CD4-positive, alpha-beta T cell (primary cell): Measurements from ENCODE around the gene HLA-F. TPM values are rescaled to one million over a fixed set of nuclear protein-coding genes. Genes with fewer than 3 reads are reported as not detected.

Source experiments
- ATAC-seq: fragments of 200-7000 bp; cut with Tn5 transposase; one replicate; pipeline ENCODE4 v1.10.0; 2022; ENCODE audit warnings: mild to moderate bottlenecking; ENCODE audit not compliant: poor library complexity
- CTCF ChIA-PET: fragments of 350-600 bp; sonication (Branson Sonifier 250); formaldehyde crosslinking; loops from one replicate; lab custom pipeline; 2021; ENCODE audit warnings: antibody characterized with exemption, inconsistent platforms; lab: Charles Lee
- POLR2A ChIA-PET: fragments of 350-600 bp; sonication (Branson Sonifier 250); formaldehyde crosslinking; loops from one replicate; lab custom pipeline; 2021; ENCODE audit warnings: antibody characterized with exemption, inconsistent platforms; lab: Charles Lee
- DNase-seq, 14 experiments: peaks; one replicate each; pipeline ENCODE4 v3.0.0-alpha.2; 2013 to 2020; ENCODE audit warnings: mixed read lengths in 2 of 14
- H3K27ac ChIP-seq, 2 donors: one replicate each; pipeline versions ENCODE4 v1.5.1 to v1.7.0; 2013; ENCODE audit warnings: low read length in 2 of 2, low read depth in 1 of 2, mild to moderate bottlenecking in 1 of 2
- H3K27me3 ChIP-seq, 2 experiments: 1 replicate in 1 of 2; 2 replicates in 1 of 2; pipeline versions ENCODE4 v1.6.1 to v1.7.0; 2013; ENCODE audit warnings: low read length in 2 of 2, control low read depth in 1 of 2, mild to moderate bottlenecking in 1 of 2, moderate library complexity in 1 of 2; ENCODE audit not compliant: insufficient read depth in 2 of 2, control insufficient read depth in 1 of 2
- H3K36me3 ChIP-seq: one replicate; pipeline ENCODE4 v1.6.1; 2013; ENCODE audit warnings: low read length, control low read depth; ENCODE audit not compliant: insufficient read depth
- H3K4me1 ChIP-seq: one replicate; pipeline ENCODE4 v1.6.1; 2013; ENCODE audit warnings: low read length, control low read depth; ENCODE audit not compliant: insufficient read depth
- H3K4me3 ChIP-seq: one replicate; pipeline ENCODE4 v1.5.1; 2013; ENCODE audit warnings: mild to moderate bottlenecking, low read length, moderate library complexity
- H3K9me3 ChIP-seq, 2 experiments: 1 replicate in 1 of 2; 2 replicates in 1 of 2; pipeline versions ENCODE4 v1.6.1 to v1.7.0; 2013; ENCODE audit warnings: low read length in 2 of 2, mild to moderate bottlenecking in 2 of 2, control low read depth in 1 of 2, moderate library complexity in 1 of 2; ENCODE audit not compliant: control insufficient read depth in 1 of 2, insufficient read depth in 1 of 2
- H3K27ac Mint-ChIP-seq: one replicate; pipeline ENCODE4 v1.8.0; 2020; ENCODE audit warnings: mixed read lengths
- H3K27me3 Mint-ChIP-seq: one replicate; pipeline ENCODE4 v1.8.0; 2021; ENCODE audit warnings: mixed read lengths
- H3K36me3 Mint-ChIP-seq: one replicate; pipeline ENCODE4 v1.8.0; 2021; ENCODE audit warnings: low read depth, mixed read lengths
- H3K4me1 Mint-ChIP-seq: one replicate; pipeline ENCODE4 v1.8.0; 2021; ENCODE audit warnings: low read depth, mixed read lengths
- H3K4me3 Mint-ChIP-seq: one replicate; pipeline ENCODE4 v1.8.0; 2020; ENCODE audit warnings: mild to moderate bottlenecking, mixed read lengths
- H3K9me3 Mint-ChIP-seq: one replicate; pipeline ENCODE4 v1.8.0; 2020; ENCODE audit warnings: mixed read lengths
- intact Hi-C, 2 experiments: fragments of 100-400 bp; cut with DNase I in 1 of 2; cut with micrococcal nuclease in 1 of 2; formaldehyde crosslinking; loops; one replicate each; pipeline versions ENCODE4 v1.15.1 to v1.9.0; 2023 to 2025; cut with DNase I, micrococcal nuclease
- total RNA-seq, 174 experiments: library from RNA in 2 of 174; stranded (reverse) in 2 of 174; gene quantifications; one replicate each; pipeline ENCODE4 v1.2.3 and lab custom pipeline; 2021 to 2026
- TF ChIP-seq, protein P1 (sequence below): fragments of 200-600 bp; IDR thresholded peaks from one replicate; pipeline ENCODE4 v1.8.0; 2022; ENCODE audit warnings: antibody characterized with exemption, mild to moderate bottlenecking

Gene HLA-F
- total RNA-seq, 2 experiments from 2014 or later, result 560 TPM

DNA sequence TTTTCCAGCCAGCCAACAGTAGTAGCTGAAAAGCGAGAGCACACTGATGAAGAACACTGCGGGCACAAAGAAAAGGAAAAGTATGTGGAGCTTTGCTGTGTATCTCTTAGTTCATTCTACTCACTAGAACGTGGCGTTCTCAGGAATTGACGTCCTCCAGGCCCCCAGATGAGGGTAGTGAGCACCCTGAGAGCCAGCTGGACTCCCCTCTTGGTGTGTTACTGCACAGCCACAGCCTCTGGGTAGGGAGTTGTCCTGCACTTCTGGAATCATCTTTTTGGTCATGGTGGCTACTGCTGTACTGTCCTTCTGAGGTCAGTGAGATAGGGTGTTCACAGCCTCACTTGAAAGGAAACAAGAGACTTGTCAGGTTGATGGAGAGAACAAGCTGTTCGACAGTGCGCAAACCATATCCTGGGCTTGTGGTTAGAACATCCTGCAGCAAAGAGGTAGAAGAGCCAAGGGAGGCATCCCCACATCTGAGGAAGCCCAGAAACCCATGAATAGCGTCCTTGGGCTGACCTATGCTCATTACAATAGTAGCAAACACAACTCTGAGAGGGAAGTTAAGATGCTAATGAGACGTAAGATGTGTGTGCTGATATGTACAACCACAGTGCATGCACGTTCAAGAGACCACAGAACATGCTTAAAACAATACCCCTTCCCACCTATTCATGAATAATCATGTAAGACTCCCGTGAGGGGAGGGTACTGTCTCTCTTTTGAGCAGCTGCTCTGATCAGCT lies 14.6 kb upstream of the HLA-F start:
- no peaks in the 10 kb centered on the region for H3K36me3 Mint-ChIP-seq
- H3K27me3 ChIP-seq, result no peaks in the 10 kb centered on the region
- POLR2A ChIA-PET, result interaction anchor here (0.5 to 3.4 kb wide), 18 partner anchors 8 to 906 kb away, joined by 3 to 65 read pairs (median 6); partner anchors contain the start of genes GABBR1 and HLA-F
- peaks cover 85% of the 10 kb centered on the region for H3K4me1 Mint-ChIP-seq
- no peaks in the 10 kb centered on the region for H3K9me3 ChIP-seq
- peaks cover 72% of the 10 kb centered on the region for H3K4me1 ChIP-seq
- TF ChIP-seq, protein P1, sequence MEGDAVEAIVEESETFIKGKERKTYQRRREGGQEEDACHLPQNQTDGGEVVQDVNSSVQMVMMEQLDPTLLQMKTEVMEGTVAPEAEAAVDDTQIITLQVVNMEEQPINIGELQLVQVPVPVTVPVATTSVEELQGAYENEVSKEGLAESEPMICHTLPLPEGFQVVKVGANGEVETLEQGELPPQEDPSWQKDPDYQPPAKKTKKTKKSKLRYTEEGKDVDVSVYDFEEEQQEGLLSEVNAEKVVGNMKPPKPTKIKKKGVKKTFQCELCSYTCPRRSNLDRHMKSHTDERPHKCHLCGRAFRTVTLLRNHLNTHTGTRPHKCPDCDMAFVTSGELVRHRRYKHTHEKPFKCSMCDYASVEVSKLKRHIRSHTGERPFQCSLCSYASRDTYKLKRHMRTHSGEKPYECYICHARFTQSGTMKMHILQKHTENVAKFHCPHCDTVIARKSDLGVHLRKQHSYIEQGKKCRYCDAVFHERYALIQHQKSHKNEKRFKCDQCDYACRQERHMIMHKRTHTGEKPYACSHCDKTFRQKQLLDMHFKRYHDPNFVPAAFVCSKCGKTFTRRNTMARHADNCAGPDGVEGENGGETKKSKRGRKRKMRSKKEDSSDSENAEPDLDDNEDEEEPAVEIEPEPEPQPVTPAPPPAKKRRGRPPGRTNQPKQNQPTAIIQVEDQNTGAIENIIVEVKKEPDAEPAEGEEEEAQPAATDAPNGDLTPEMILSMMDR, result no peak
- intact Hi-C loops, result loop anchor here in 1 of 2 experiments (1.0 to 10.0 kb wide), 3 partner anchors 45 to 306 kb away; no protein-coding TSS in a partner anchor
- no peaks in the 10 kb centered on the region for H3K9me3 Mint-ChIP-seq
- H3K27ac Mint-ChIP-seq, result peak overlapping the region; percentile 83
- CTCF ChIA-PET, result interaction anchor here (0.8 to 2.1 kb wide), 7 partner anchors 13 to 126 kb away, joined by 3 to 18 read pairs (median 8); no protein-coding TSS in a partner anchor
- H3K27me3 Mint-ChIP-seq, result peaks cover 6% of the 10 kb centered on the region
- DNase-seq, result peak; percentile 44 to 97 (median 64)
- ATAC-seq, result peak; percentile 91
- H3K36me3 ChIP-seq, result no peaks in the 10 kb centered on the region
- peak overlapping the region; percentile 55 for H3K4me3 ChIP-seq
- H3K27ac ChIP-seq, result peak overlapping the region; percentile 36 to 52
- peak overlapping the region; percentile 85 for H3K4me3 Mint-ChIP-seq

DNA sequence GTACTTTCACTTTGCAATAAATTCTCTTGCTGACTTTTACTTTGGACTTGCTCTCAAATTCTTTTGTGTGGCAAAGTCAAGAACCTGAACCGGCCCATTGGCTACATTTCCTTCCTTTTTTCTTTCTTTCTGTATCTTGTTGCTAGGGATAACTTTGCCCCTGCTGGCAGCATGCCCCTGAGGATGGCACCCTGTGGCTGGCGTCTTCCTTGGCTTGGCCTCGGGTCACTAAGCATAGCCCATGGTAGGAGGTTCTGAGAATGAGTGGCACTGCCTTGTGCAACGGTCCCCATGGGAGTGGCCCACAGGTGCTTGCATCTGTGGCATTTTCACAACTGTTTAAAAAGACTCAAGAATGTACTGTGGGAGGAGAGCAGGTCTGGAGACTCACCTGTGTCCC lies 14.0 kb upstream of the HLA-F start:
- peaks cover 85% of the 10 kb centered on the region for H3K4me1 Mint-ChIP-seq
- CTCF ChIA-PET, result interaction anchor here (1.2 to 2.1 kb wide), 6 partner anchors 12 to 60 kb away, joined by 3 to 18 read pairs (median 8); no protein-coding TSS in a partner anchor
- Histone ChIP-seq H3K4me1 (peaks cover 72% of the 10 kb centered on the region), H3K27me3 (no peaks in the 10 kb centered on the region), H3K4me3 (peak overlapping the region; percentile 55), H3K9me3 (no peaks in the 10 kb centered on the region), H3K27ac (peak overlapping the region; percentile 52 to 58), H3K36me3 (no peaks in the 10 kb centered on the region)
- no peaks in the 10 kb centered on the region for H3K36me3 Mint-ChIP-seq
- intact Hi-C loops, result loop anchor here in 1 of 2 experiments (5.0 to 10.0 kb wide), 2 partner anchors 258 to 306 kb away; no protein-coding TSS in a partner anchor
- peak overlapping the region; percentile 83 for H3K27ac Mint-ChIP-seq
- TF ChIP-seq, protein P1, result no peak
- peak overlapping the region; percentile 85 for H3K4me3 Mint-ChIP-seq
- H3K9me3 Mint-ChIP-seq, result no peaks in the 10 kb centered on the region
- DNase-seq, result no peak
- no peak for ATAC-seq
- H3K27me3 Mint-ChIP-seq, result peaks cover under 1% of the 10 kb centered on the region
- POLR2A ChIA-PET, result interaction anchor here (1.1 to 3.4 kb wide), 14 partner anchors 8 to 267 kb away, joined by 3 to 65 read pairs (median 11); partner anchors contain the start of genes GABBR1 and HLA-F

DNA sequence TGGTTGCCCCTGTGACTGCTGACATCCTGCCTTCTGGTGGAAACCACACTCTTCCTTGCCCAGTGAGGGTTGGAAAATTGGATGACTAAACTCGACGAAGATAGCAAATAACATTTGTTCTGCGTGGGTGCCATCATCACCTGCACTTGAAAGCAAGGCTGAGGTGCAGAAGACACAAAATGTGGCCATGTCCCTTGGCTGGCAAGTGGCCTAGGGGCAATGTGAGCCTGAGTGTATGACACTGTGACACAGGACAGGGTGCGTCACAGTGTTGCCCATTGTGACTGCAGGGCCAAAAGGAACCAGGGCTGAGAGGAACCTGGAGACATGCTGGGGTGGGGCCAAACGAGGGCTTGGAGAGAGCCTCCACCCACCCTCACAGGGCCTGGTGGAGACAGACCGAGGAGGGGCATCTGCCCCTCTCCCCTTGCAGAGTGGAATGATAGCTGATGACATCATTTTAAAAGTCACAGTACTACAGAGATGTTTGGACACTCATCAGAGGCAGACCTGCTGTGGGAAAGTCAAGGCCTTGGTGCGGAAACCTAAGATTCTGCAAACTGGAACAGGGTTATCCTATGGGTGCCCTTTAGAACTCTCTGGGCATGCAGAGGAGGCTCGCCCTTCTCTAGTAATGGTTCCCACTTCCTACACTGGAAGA lies 12.8 kb upstream of the HLA-F start:
- Mint-ChIP-seq H3K4me3 (peak overlapping the region; percentile 45), H3K27ac (peak overlapping the region; percentile 83), H3K36me3 (no peaks in the 10 kb centered on the region), H3K27me3 (no peaks in the 10 kb centered on the region), H3K9me3 (no peaks in the 10 kb centered on the region), H3K4me1 (peaks cover 88% of the 10 kb centered on the region)
- H3K9me3 ChIP-seq, result no peaks in the 10 kb centered on the region
- no peak for DNase-seq
- ATAC-seq, result no peak
- peak overlapping the region in 1 of 2 donors; percentile 9 for H3K27ac ChIP-seq
- no peaks in the 10 kb centered on the region for H3K27me3 ChIP-seq
- CTCF ChIA-PET, result no interaction called here
- TF ChIP-seq, protein P1, result no peak
- no peak overlapping the region for H3K4me3 ChIP-seq
- POLR2A ChIA-PET, result interaction anchor here (2.5 to 3.4 kb wide), 4 partner anchors 12 to 39 kb away, joined by 21 to 65 read pairs (median 40); partner anchors contain the start of gene HLA-F
- no peaks in the 10 kb centered on the region for H3K36me3 ChIP-seq
- intact Hi-C loops, result no loop called here
- peaks cover 70% of the 10 kb centered on the region for H3K4me1 ChIP-seq
